ENCODE data around the gene OBSL1.

The OBSL1 gene

GRCh38 chr2:219545295-219545942, 25.9 kb downstream of the OBSL1 start:
- ATAC-seq (ENCODE audit: low read depth), result no peak

DNA sequence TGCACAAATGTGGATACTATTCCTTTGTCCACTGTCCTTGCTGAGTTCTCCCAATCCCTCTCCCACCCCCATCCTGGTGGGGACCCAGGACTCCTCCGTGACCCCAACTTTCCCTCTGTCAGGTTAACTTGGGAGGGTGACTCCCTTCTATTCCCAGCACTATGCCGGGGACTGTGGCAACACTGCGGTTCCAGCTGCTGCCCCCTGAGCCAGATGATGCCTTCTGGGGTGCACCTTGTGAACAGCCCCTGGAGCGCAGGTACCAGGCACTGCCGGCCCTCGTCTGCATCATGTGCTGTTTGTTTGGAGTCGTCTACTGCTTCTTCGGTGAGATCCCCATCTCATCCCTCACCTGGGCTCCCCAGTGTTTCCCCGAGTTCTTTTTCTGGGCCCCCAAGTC, 26.8 kb downstream of the OBSL1 start:
- no peaks in the 10 kb centered on the region for H3K27me3 ChIP-seq (ENCODE audit: insufficient read depth, poor library complexity, severe bottlenecking)
- peaks cover 19% of the 10 kb centered on the region for H3K36me3 ChIP-seq (ENCODE audit: low read depth)
- no peaks in the 10 kb centered on the region for H3K4me1 ChIP-seq (ENCODE audit: insufficient read depth, poor library complexity, severe bottlenecking)
- no peaks in the 10 kb centered on the region for H3K9me3 ChIP-seq (ENCODE audit: severe bottlenecking)
- peak overlapping the region; percentile 80 for H3K4me3 ChIP-seq (ENCODE audit: severe bottlenecking)
- TF ChIP-seq, protein P1, sequence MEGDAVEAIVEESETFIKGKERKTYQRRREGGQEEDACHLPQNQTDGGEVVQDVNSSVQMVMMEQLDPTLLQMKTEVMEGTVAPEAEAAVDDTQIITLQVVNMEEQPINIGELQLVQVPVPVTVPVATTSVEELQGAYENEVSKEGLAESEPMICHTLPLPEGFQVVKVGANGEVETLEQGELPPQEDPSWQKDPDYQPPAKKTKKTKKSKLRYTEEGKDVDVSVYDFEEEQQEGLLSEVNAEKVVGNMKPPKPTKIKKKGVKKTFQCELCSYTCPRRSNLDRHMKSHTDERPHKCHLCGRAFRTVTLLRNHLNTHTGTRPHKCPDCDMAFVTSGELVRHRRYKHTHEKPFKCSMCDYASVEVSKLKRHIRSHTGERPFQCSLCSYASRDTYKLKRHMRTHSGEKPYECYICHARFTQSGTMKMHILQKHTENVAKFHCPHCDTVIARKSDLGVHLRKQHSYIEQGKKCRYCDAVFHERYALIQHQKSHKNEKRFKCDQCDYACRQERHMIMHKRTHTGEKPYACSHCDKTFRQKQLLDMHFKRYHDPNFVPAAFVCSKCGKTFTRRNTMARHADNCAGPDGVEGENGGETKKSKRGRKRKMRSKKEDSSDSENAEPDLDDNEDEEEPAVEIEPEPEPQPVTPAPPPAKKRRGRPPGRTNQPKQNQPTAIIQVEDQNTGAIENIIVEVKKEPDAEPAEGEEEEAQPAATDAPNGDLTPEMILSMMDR (IDR thresholded peaks at IDR 0.05; ENCODE audit: poor library complexity, severe bottlenecking), result no peak
- ATAC-seq (ENCODE audit: low read depth) (no peak), DNase-seq (ENCODE audit: low spot score) (no peak)
- no peak overlapping the region for H3K27ac ChIP-seq (ENCODE audit: poor library complexity, severe bottlenecking)

More at GRCh38 chr2:219545295-219545942, 25.9 kb downstream of the OBSL1 start:
- Histone ChIP-seq H3K27me3 (ENCODE audit: insufficient read depth, poor library complexity, severe bottlenecking) (no peaks in the 10 kb centered on the region), H3K4me3 (ENCODE audit: severe bottlenecking) (no peak overlapping the region), H3K9me3 (ENCODE audit: severe bottlenecking) (no peaks in the 10 kb centered on the region), H3K4me1 (ENCODE audit: insufficient read depth, poor library complexity, severe bottlenecking) (no peaks in the 10 kb centered on the region), H3K36me3 (ENCODE audit: low read depth) (peaks cover 13% of the 10 kb centered on the region), H3K27ac (ENCODE audit: poor library complexity, severe bottlenecking) (no peak overlapping the region)
- TF ChIP-seq, protein P1 (IDR thresholded peaks at IDR 0.05; ENCODE audit: poor library complexity, severe bottlenecking), result no peak
- no peak for DNase-seq (ENCODE audit: low spot score)

GRCh38 chr2:219543596-219544358, 27.6 kb downstream of the OBSL1 start, which contains the start of the genes CHPF and TMEM198:
CHPF (minus strand) TSS chr2:219543809; CDS start chr2:219543538, 271 bp downstream.
TMEM198 (plus strand) TSS chr2:219544028; CDS start chr2:219544728, 700 bp downstream.
- Histone ChIP-seq H3K27me3 (ENCODE audit: insufficient read depth, poor library complexity, severe bottlenecking) (no peaks in the 10 kb centered on the region), H3K4me3 (ENCODE audit: severe bottlenecking) (peak within 1 kb of the TSS; percentile 80), H3K4me1 (ENCODE audit: insufficient read depth, poor library complexity, severe bottlenecking) (no peaks in the 10 kb centered on the region), H3K9me3 (ENCODE audit: severe bottlenecking) (no peaks in the 10 kb centered on the region), H3K27ac (ENCODE audit: poor library complexity, severe bottlenecking) (peak within 1 kb of the TSS; percentile 79), H3K36me3 (ENCODE audit: low read depth) (peaks cover 26% of the 10 kb centered on the region)
- DNase-seq (ENCODE audit: low spot score) (peak; percentile 99), ATAC-seq (ENCODE audit: low read depth) (peak; percentile 72)
- TF ChIP-seq, protein P1 (IDR thresholded peaks at IDR 0.05; ENCODE audit: poor library complexity, severe bottlenecking), result no peak

DNA sequence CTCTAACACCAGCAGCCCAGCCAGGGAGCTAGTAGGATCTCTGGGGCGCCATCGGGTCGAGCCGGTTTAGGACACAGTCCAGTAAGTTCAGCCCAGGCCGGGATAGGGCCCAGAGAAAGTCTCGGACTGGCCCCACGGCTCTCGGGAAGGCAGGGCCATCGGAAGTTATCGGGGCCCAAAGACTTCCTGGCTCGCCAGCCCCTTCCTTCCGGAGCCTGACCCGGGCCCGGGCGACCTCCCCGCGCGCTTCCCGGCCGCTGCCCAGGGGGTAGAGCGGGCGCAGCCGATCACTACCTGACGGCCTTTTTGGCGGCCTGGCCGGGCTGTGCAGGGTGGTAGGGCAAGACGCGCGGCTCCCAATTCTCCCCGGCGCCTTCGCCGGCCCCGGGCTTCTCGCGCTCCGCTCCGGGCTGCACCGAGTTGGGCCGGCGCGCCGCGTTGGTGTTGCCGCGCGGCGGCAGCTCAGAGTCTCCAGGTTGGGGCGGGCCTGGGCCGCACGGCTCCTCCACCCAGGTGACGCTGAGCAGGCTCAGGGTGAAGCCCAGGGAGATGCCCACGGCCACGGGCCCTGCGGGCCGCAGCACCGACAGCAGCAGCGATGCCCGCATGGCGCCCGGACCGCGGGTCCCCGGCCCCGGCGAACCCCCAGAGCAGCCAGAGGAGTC, 28.3 kb downstream of the OBSL1 start:
- no peak for DNase-seq (ENCODE audit: low spot score)

More for the DNA sequence above, 28.3 kb downstream of the OBSL1 start:
- Histone ChIP-seq H3K36me3 (ENCODE audit: low read depth) (peaks cover 27% of the 10 kb centered on the region), H3K27me3 (ENCODE audit: insufficient read depth, poor library complexity, severe bottlenecking) (no peaks in the 10 kb centered on the region), H3K27ac (ENCODE audit: poor library complexity, severe bottlenecking) (peak overlapping the region; percentile 79), H3K9me3 (ENCODE audit: severe bottlenecking) (no peaks in the 10 kb centered on the region), H3K4me3 (ENCODE audit: severe bottlenecking) (peak overlapping the region; percentile 80), H3K4me1 (ENCODE audit: insufficient read depth, poor library complexity, severe bottlenecking) (peaks cover 6% of the 10 kb centered on the region)
- ATAC-seq (ENCODE audit: low read depth), result peak; percentile 56
- TF ChIP-seq, protein P1 (IDR thresholded peaks at IDR 0.05; ENCODE audit: poor library complexity, severe bottlenecking), result no peak
